ENCODE measurements around the gene FBXW2.

FBXW2 gene

DNA sequence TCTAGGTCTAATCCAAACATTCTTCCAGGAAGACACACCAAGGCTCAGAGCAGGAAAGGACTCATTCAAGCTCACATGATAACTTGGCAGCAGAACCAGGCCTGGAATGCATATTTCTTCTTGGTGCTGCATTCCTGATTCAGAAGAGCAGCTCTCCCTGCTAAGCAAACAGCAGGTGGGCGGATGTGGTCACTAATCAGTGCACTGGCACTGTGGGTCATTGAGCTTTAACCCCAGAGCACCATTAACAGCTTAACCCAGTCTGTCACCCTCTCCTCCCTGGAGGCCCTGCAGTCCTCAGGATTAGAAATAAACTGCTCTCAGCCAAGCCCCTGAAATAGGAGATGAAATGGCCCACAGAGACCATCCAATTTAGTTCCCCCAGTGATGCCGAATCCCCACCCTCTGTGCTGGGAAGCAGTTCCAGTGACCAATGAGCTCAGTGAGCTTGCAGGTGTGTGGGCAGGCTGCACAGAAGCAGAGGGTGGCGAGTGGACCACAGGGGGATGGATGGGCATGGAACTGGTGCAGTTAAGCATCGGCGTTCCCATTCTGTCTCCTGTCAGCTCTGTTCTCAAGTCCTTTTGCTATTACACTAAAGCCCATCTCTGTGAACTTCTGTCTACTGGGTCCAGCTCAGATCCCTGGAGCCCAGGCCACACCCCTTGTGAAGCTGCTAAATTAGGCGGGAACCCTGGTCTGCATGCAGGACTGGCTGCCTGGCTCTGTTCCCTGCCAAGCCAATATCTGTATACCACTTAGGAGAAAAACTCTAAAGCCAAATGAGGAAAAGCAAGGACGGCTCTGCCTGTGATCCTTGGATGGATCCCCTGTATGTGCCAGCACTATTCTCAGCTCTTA lies 62.3 kb downstream of the FBXW2 start:
- Histone ChIP-seq H3K9me3 (ENCODE audit: control insufficient read depth, low read length) (no peaks in the 10 kb centered on the region), H3K79me2 (no peaks in the 10 kb centered on the region), H2AFZ (no peak overlapping the region), H3K36me3 (ENCODE audit: control insufficient read depth, insufficient read depth, low read length) (no peaks in the 10 kb centered on the region), H3K27ac (no peak overlapping the region), H3K9ac (no peak overlapping the region), H3K27me3 (ENCODE audit: control insufficient read depth, insufficient read depth, low read length) (no peaks in the 10 kb centered on the region), H3K4me2 (ENCODE audit: low read length) (no peak overlapping the region), H3K4me1 (no peaks in the 10 kb centered on the region), H3K4me3 (ENCODE audit: low read depth, low read length) (no peak overlapping the region)
- TF ChIP-seq, protein P1, sequence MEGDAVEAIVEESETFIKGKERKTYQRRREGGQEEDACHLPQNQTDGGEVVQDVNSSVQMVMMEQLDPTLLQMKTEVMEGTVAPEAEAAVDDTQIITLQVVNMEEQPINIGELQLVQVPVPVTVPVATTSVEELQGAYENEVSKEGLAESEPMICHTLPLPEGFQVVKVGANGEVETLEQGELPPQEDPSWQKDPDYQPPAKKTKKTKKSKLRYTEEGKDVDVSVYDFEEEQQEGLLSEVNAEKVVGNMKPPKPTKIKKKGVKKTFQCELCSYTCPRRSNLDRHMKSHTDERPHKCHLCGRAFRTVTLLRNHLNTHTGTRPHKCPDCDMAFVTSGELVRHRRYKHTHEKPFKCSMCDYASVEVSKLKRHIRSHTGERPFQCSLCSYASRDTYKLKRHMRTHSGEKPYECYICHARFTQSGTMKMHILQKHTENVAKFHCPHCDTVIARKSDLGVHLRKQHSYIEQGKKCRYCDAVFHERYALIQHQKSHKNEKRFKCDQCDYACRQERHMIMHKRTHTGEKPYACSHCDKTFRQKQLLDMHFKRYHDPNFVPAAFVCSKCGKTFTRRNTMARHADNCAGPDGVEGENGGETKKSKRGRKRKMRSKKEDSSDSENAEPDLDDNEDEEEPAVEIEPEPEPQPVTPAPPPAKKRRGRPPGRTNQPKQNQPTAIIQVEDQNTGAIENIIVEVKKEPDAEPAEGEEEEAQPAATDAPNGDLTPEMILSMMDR (IDR thresholded peaks at IDR 0.05) = no peak

GRCh38 chr9:120729791-120730241 lies 63.4 kb downstream of the FBXW2 start:
- Histone ChIP-seq H3K27me3 (ENCODE audit: control insufficient read depth, insufficient read depth, low read length) (no peaks in the 10 kb centered on the region), H3K27ac (no peak overlapping the region), H3K36me3 (ENCODE audit: control insufficient read depth, insufficient read depth, low read length) (no peaks in the 10 kb centered on the region), H3K79me2 (no peaks in the 10 kb centered on the region), H3K9me3 (ENCODE audit: control insufficient read depth, low read length) (no peaks in the 10 kb centered on the region), H3K4me1 (no peaks in the 10 kb centered on the region), H3K9ac (no peak overlapping the region), H2AFZ (no peak overlapping the region), H3K4me3 (ENCODE audit: low read depth, low read length) (no peak overlapping the region), H3K4me2 (ENCODE audit: low read length) (no peak overlapping the region)
- TF ChIP-seq, protein P1 (IDR thresholded peaks at IDR 0.05) = no peak

- H3K36me3 ChIP-seq (ENCODE audit: control insufficient read depth, insufficient read depth, low read length) = no peaks in the 10 kb centered on the region
- no peak overlapping the region for H3K4me3 ChIP-seq (ENCODE audit: low read depth, low read length)
Observed at GRCh38 chr9:120726484-120726883, 66.7 kb downstream of the FBXW2 start.

DNA sequence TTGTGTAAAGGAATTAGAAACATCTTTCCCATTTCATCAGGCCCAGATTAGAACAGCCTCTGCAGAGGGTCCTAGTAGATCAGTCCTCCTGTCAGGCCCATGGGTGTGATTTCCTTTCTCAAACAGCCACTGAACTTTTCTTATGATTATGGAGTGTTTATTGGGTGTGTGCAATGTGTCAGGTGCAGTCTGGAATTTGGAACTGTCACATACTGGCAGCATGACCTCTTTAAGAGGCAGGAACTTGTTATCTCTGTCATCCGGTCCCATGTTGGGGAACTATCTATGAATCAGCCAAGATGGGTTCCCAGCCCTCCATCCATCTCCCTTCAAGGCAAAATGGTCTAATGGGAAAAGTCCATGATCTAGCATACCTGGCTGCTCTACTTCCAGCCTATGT lies 67.3 kb downstream of the FBXW2 start:
- no peak overlapping the region for H3K9ac ChIP-seq
- no peak overlapping the region for H2AFZ ChIP-seq
- no peaks in the 10 kb centered on the region for H3K36me3 ChIP-seq (ENCODE audit: control insufficient read depth, insufficient read depth, low read length)
- H3K79me2 ChIP-seq = no peaks in the 10 kb centered on the region
- TF ChIP-seq, protein P1 (IDR thresholded peaks at IDR 0.05) = no peak
- no peak overlapping the region for H3K27ac ChIP-seq
- H3K27me3 ChIP-seq (ENCODE audit: control insufficient read depth, insufficient read depth, low read length) = no peaks in the 10 kb centered on the region
- no peaks in the 10 kb centered on the region for H3K4me1 ChIP-seq
- no peaks in the 10 kb centered on the region for H3K9me3 ChIP-seq (ENCODE audit: control insufficient read depth, low read length)
- H3K4me3 ChIP-seq (ENCODE audit: low read depth, low read length) = no peak overlapping the region
- no peak overlapping the region for H3K4me2 ChIP-seq (ENCODE audit: low read length)

More at GRCh38 chr9:120726484-120726883, 66.7 kb downstream of the FBXW2 start:
- Histone ChIP-seq H3K27ac (no peak overlapping the region), H3K4me1 (no peaks in the 10 kb centered on the region), H3K27me3 (ENCODE audit: control insufficient read depth, insufficient read depth, low read length) (no peaks in the 10 kb centered on the region), H3K4me2 (ENCODE audit: low read length) (no peak overlapping the region), H3K79me2 (no peaks in the 10 kb centered on the region), H2AFZ (no peak overlapping the region), H3K9me3 (ENCODE audit: control insufficient read depth, low read length) (no peaks in the 10 kb centered on the region), H3K9ac (no peak overlapping the region)
- TF ChIP-seq, protein P1 (IDR thresholded peaks at IDR 0.05) = no peak

Data from parathyroid adenoma (tissue), 2 donors.